ENCODE results near the gene PIK3CD.
A peak's percentile ranks its signal among the peaks of the same experiment; 100 is the strongest.

Gene PIK3CD

DNA sequence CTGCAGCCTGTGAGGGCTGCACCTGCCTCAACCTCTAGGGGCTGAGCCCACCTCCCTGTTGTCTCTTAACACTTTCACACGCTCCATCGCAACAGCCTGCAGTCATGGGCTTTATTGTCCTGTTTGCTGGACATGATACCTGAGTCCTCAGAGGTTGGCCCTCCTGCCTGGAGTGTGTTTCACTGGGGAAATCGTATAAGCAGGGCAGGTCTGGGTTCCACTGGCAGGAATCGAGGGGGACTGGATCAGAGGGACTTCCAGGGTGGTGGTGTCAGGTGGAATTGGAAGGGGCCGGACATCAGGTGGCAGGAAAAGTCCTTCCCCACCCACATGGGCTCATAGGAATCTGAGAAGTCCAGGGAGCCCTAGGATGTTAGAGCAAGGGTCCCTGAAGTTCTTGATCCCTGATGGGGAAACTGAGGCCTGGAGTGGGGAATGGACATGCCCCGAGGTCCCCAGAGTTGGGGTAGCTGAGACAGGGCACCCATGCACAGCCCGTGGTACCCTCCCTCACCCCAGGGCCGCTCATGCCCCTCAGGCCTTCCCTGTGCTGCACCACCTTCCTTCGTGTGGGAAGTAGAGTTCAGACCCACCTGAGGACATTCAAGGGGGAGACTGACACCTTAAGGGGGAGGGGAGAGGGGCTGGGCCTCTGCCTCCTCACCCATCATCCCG is 66.6 kb downstream of the PIK3CD start:
- DNase-seq (ENCODE audit: low read depth in 2 of 2) = no peak

GRCh38 chr1:9719978-9720722 is 68.6 kb downstream of the PIK3CD start:
- DNase-seq (ENCODE audit: low read depth in 2 of 2) = no peak

DNA sequence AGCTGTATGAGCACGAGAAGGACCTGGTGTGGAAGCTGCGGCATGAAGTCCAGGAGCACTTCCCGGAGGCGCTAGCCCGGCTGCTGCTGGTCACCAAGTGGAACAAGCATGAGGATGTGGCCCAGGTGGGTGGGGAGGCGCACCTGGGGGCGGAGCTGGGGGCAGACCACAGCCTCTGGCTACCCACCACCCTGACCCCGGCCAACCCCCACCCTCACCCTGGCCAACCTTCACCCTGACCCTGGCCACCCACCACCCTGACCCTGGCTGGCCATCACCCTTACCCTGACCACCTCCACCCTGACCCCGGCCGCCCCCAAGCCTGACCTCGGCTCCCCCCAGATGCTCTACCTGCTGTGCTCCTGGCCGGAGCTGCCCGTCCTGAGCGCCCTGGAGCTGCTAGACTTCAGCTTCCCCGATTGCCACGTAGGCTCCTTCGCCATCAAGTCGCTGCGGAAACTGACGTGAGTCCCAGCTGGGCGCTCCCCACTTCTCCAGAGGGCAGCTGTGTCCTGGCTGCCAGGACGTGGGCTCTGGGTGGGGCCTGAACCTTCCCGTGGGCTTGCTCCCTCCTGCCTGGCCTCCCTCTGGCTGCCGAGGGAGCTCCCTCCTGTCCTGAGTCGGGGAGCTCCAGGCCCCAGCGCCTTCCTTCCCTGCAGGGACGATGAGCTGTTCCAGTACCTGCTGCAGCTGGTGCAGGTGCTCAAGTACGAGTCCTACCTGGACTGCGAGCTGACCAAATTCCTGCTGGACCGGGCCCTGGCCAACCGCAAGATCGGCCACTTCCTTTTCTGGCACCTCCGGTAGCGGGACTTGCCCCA is 69.5 kb downstream of the PIK3CD start:
- no peak for DNase-seq (ENCODE audit: low read depth in 2 of 2)

GRCh38 chr1:9721606-9722377 is 70.3 kb downstream of the PIK3CD start:
- peak; percentile 69 to 71 for DNase-seq (ENCODE audit: low read depth in 2 of 2)

- DNase-seq (ENCODE audit: low read depth in 2 of 2) = no peak
These were observed 70.8 kb downstream of the PIK3CD start for GRCh38 chr1:9722378-9722749.

- DNase-seq (ENCODE audit: low read depth in 2 of 2) = no peak
These were observed 71.7 kb downstream of the PIK3CD start for GRCh38 chr1:9723068-9723805.

DNA sequence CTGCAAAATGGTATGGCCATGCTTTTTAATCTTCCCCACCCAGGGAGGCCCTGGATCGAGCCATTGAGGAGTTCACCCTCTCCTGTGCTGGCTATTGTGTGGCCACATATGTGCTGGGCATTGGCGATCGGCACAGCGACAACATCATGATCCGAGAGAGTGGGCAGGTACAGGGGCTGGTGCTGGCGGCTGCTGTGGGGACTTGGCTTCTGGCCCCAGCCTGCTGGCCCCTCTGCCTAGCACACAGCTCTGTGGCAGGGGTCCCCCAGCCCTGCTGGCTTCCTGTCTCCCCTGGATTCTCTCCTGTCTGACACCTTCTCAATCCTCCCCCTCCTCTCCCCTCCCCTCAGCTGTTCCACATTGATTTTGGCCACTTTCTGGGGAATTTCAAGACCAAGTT is 72.4 kb downstream of the PIK3CD start:
- no peak for DNase-seq (ENCODE audit: low read depth in 2 of 2)

- peak; percentile 52 to 62 for DNase-seq (ENCODE audit: low read depth in 2 of 2)
These were observed 73.4 kb downstream of the PIK3CD start for GRCh38 chr1:9724706-9725476.

- DNase-seq (ENCODE audit: low read depth in 2 of 2) = no peak
These were observed 74.9 kb downstream of the PIK3CD start for GRCh38 chr1:9726406-9726805.

DNA sequence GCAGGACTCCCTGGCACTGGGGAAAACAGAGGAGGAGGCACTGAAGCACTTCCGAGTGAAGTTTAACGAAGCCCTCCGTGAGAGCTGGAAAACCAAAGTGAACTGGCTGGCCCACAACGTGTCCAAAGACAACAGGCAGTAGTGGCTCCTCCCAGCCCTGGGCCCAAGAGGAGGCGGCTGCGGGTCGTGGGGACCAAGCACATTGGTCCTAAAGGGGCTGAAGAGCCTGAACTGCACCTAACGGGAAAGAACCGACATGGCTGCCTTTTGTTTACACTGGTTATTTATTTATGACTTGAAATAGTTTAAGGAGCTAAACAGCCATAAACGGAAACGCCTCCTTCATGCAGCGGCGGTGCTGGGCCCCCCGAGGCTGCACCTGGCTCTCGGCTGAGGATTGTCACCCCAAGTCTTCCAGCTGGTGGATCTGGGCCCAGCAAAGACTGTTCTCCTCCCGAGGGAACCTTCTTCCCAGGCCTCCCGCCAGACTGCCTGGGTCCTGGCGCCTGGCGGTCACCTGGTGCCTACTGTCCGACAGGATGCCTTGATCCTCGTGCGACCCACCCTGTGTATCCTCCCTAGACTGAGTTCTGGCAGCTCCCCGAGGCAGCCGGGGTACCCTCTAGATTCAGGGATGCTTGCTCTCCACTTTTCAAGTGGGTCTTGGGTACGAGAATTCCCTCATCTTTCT is 75.5 kb downstream of the PIK3CD start:
- DNase-seq (ENCODE audit: low read depth in 2 of 2) = no peak

DNA sequence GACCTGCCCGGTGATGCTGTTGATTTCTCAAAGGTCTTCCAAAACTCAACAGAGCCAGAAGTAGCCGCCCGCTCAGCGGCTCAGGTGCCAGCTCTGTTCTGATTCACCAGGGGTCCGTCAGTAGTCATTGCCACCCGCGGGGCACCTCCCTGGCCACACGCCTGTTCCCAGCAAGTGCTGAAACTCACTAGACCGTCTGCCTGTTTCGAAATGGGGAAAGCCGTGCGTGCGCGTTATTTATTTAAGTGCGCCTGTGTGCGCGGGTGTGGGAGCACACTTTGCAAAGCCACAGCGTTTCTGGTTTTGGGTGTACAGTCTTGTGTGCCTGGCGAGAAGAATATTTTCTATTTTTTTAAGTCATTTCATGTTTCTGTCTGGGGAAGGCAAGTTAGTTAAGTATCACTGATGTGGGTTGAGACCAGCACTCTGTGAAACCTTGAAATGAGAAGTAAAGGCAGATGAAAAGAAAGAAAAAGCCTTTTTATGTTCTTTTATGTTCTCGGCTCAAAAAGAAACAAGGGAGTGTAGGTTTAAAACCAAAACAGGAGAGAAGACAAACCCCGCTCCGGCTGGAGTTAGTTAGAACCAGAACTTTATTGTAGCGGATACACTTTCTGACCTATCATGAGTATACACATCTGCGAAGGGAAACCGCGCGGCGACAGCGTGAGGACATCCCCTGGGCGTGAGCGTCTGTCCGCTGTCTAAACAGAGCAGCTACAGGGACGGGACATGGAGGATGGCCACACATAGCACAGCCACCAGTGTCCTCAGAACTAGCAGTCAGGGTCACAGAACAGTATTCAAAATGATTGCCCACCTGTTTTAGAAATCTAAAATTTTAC is 77.1 kb downstream of the PIK3CD start:
- peak; percentile 55 to 75 for DNase-seq (ENCODE audit: low read depth in 2 of 2)

DNA sequence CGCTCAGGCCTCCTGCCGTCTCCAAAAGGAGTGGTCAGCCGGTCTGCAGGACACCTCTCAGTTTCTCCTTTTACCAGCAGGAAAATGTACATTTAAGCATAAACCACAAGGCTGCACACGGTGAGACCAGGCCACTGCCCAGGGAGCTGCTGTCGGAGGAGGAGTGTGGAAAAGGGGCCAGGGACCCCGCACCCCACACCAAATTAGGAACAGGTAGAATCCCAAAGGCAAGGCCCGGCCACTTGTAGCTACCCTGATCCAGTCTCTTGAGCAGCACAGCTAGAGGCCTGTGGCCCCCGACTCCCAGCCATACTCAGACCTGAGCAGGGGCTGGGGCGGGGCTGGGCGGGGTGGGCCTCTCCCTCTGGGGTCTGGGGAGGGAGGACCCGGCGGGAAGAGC is 78.0 kb downstream of the PIK3CD start:
- DNase-seq (ENCODE audit: low read depth in 2 of 2) = no peak

DNA sequence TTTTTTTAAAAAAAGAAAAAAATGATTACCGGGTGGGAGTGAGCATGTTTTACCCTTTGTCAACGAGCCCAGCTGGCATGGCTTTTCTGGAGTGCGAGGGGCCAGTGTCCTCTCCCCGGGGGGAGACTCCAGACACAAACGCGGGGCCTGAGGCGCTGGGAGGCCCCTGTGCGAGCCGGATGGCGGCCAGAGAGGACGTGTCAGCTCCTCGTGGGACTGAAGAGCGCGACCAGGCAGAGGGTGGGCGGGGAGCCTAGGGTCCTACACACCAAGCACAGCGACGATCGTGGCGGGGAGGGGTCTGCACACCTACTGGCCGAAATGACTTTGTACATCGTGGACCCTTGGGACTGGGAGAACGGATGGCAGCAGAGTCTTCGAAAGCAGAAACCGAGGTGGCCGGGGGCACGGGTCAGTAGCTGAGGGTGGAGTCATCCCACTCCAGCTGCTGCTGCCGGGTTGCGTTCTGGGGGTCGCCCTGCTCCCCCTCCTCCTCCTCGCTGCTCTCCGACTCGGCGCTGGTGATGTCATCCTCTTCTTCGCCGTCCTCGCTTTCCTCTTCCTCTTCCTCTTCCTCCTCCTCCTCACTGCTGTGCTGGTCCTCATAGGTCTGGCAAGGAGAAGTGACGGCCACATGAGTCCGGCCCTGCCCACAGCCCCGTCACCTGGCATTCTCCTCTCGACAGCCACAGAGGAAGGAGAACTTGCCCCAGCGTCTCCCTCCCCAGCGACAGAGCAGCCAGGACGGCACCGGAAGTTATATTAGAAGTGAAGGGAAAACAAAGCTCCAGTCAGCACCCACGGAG is 78.8 kb downstream of the PIK3CD start:
- DNase-seq (ENCODE audit: low read depth in 2 of 2) = no peak

DNA sequence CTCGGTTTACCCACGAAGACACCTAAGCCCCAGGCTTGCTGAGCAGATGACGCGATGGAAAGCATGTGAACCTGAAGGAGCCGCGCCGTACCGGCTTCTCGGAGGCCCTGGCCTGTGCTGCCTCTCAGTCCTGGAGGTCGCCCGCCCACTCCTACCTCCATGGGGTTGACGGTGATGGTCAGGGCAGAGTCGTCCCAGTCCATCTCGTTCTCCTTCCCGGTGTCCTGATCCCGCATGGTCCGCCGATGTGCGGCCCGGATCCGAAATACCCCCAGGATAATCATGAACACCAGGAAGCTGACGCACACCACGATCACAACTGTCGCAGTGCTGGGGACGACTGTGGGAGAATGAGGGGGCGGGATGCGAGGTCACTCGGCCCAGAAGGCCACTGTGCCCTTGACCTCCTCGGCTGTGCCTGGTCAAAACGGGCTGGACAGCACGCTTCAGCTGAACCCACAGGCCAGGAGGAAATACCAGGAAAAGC is 79.6 kb downstream of the PIK3CD start:
- no peak for DNase-seq (ENCODE audit: low read depth in 2 of 2)

GRCh38 chr1:9731561-9731960 is 80.0 kb downstream of the PIK3CD start:
- no peak for DNase-seq (ENCODE audit: low read depth in 2 of 2)

DNA sequence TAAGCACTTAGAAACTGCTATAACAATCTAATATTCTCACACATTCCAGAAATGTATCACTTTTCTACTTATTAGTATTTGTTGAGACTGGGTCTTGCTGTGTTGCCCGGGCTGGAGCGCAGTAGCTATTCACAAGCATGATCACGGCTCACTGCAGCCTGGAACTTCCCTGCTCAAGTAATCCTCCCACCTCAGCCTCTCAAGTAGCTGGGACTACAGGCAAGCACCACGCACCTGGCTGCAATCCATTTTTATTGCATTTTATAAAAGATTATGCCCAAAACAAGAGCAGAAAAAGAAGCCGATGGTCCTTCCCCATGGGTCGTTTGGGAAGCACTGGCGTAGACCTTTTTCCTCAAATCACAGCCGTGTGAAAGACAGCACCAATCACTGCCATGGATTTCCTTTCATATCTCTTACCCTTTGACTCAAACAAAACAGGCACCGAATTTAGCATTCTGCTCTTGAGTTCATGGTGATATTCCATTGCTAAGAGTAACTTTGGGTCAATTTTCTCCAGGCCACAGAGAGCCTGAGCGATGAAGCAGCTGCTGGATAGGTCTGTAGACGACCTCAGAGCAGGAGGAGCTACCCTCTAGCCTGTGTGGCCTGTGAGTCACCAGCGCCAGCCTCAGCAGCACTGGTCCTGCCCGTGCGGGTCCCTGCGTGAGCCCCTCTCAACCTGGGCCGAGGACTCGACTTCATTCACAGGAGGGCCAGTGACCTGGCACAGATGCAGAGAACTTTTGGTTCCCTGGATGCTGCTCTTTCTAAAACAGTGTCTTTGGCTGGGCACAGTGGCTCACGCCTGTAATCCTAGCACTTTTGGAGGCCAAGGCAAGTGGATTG is 80.8 kb downstream of the PIK3CD start:
- no peak for DNase-seq (ENCODE audit: low read depth in 2 of 2)
